Trophoblast cell (in vitro differentiated cells and primary cell): ENCODE results near the gene PCDHGA3.
"Not testable (repeated sequence)": the region's sequence is repeated elsewhere in the genome, so short reads cannot be mapped to it uniquely, and the experiment has no call there.

ENCODE experiments used
- DNase-seq, 2 donors: peaks; one replicate each; pipeline ENCODE4 v3.0.0-alpha.2; 2016
- H2AFZ ChIP-seq: 2 replicates; pipeline ENCODE4 v1.6.1; 2013; ENCODE audit warnings: low read length, moderate library complexity, mild to moderate bottlenecking; ENCODE audit not compliant: insufficient read depth, poor library complexity
- H2AK5ac ChIP-seq: 2 replicates; pipeline ENCODE4 v1.6.1; 2013; ENCODE audit warnings: mild to moderate bottlenecking, low read length
- H2BK120ac ChIP-seq: 2 replicates; pipeline ENCODE4 v1.6.1; 2013; ENCODE audit warnings: low read length, mild to moderate bottlenecking, moderate library complexity; ENCODE audit not compliant: insufficient read depth, poor library complexity
- H2BK12ac ChIP-seq: 2 replicates; pipeline ENCODE4 v1.6.1; 2013; ENCODE audit warnings: mild to moderate bottlenecking, low read length, moderate library complexity
- H2BK5ac ChIP-seq: 2 replicates; pipeline ENCODE4 v1.6.1; 2013; ENCODE audit warnings: low read length, low read depth, moderate library complexity, mild to moderate bottlenecking; ENCODE audit not compliant: poor library complexity
- H3K14ac ChIP-seq: 2 replicates; pipeline ENCODE4 v1.6.1; 2013; ENCODE audit warnings: mild to moderate bottlenecking, low read length
- H3K18ac ChIP-seq: 2 replicates; pipeline ENCODE4 v1.6.1; 2013; ENCODE audit warnings: mild to moderate bottlenecking, low read length
- H3K23ac ChIP-seq: 2 replicates; pipeline ENCODE4 v1.6.1; 2013; ENCODE audit warnings: low read length
- H3K27ac ChIP-seq: 2 replicates; pipeline ENCODE4 v1.5.1; 2013; ENCODE audit warnings: low read depth, mild to moderate bottlenecking, inconsistent platforms, low read length, moderate library complexity
- H3K27me3 ChIP-seq: 2 replicates; pipeline ENCODE4 v1.6.1; 2013; ENCODE audit warnings: inconsistent platforms, mild to moderate bottlenecking, low read length, moderate library complexity; ENCODE audit not compliant: insufficient read depth
- H3K36me3 ChIP-seq, 2 experiments: 1 replicate in 1 of 2; 2 replicates in 1 of 2; pipeline ENCODE4 v1.6.1; 2013; ENCODE audit warnings: low read length in 2 of 2, mild to moderate bottlenecking in 2 of 2, moderate library complexity in 1 of 2; ENCODE audit not compliant: insufficient read depth in 2 of 2, control insufficient read depth in 1 of 2
- H3K4ac ChIP-seq: 2 replicates; pipeline ENCODE4 v1.6.1; 2013; ENCODE audit warnings: low read depth, mild to moderate bottlenecking, low read length, moderate library complexity
- H3K4me1 ChIP-seq, 2 experiments: 1 replicate in 1 of 2; 2 replicates in 1 of 2; pipeline ENCODE4 v1.6.1; 2013; ENCODE audit warnings: low read length in 2 of 2, mild to moderate bottlenecking in 2 of 2, moderate library complexity in 1 of 2; ENCODE audit not compliant: insufficient read depth in 2 of 2, control insufficient read depth in 1 of 2
- H3K4me2 ChIP-seq: 2 replicates; pipeline ENCODE4 v1.6.1; 2013; ENCODE audit warnings: inconsistent platforms, mild to moderate bottlenecking, low read length, moderate library complexity
- H3K4me3 ChIP-seq: 2 replicates; pipeline ENCODE4 v1.5.1; 2013; ENCODE audit warnings: mild to moderate bottlenecking, low read depth, low read length, inconsistent platforms
- H3K79me1 ChIP-seq: one replicate; pipeline ENCODE4 v1.6.1; 2013; ENCODE audit warnings: low read length
- H3K79me2 ChIP-seq: 2 replicates; pipeline ENCODE4 v1.6.1; 2013; ENCODE audit warnings: low read length, mild to moderate bottlenecking; ENCODE audit not compliant: control insufficient read depth, insufficient read depth, poor library complexity
- H3K9ac ChIP-seq: 2 replicates; pipeline ENCODE4 v1.6.1; 2013; ENCODE audit warnings: mild to moderate bottlenecking, low read length
- H3K9me3 ChIP-seq: 2 replicates; pipeline ENCODE4 v1.6.1; 2013; ENCODE audit warnings: low read depth, mild to moderate bottlenecking, control low read depth, inconsistent platforms, low read length; ENCODE audit not compliant: insufficient read depth
- H4K12ac ChIP-seq: 2 replicates; pipeline ENCODE4 v1.6.1; 2013; ENCODE audit warnings: low read depth, mild to moderate bottlenecking, low read length, moderate library complexity
- H4K8ac ChIP-seq: 2 replicates; pipeline ENCODE4 v1.6.1; 2013; ENCODE audit warnings: low read depth, mild to moderate bottlenecking, low read length, moderate library complexity
- H4K91ac ChIP-seq: one replicate; pipeline ENCODE4 v1.6.1; 2013; ENCODE audit warnings: low read depth, mild to moderate bottlenecking, low read length, moderate library complexity
- WGBS: extraction: QIAGEN DNeasy Blood & Tissue Kit; methylation state at CpG from one replicate; pipeline ENCODE4 v1.1.7; 2013; ENCODE audit warnings: missing lambda C conversion rate; ENCODE audit not compliant: insufficient read length, insufficient coverage; ENCODE audit errors: extremely low coverage; 5-methylcytosine and 5-hydroxymethylcytosine counted together

The PCDHGA3 gene

GRCh38 chr5:141342773-141343172, 856 bp upstream of the PCDHGA3 start:
- Histone ChIP-seq H3K4me1 (no peaks in the 10 kb centered on the region), H3K9ac (no peak overlapping the region), H3K4ac (no peak overlapping the region), H3K4me2 (no peak overlapping the region), H3K79me1 (no peaks in the 10 kb centered on the region), H3K23ac (no peak overlapping the region), H3K27me3 (no peaks in the 10 kb centered on the region), H3K18ac (no peak overlapping the region), H2BK120ac (no peak overlapping the region), H3K36me3 (no peaks in the 10 kb centered on the region), H2AFZ (no peak overlapping the region), H2AK5ac (no peak overlapping the region), H4K91ac (no peak overlapping the region), H3K27ac (no peak overlapping the region), H4K8ac (no peak overlapping the region), H3K79me2 (no peaks in the 10 kb centered on the region), H3K9me3 (peaks cover 25% of the 10 kb centered on the region), H4K12ac (no peak overlapping the region), H2BK5ac (no peak overlapping the region), H2BK12ac (no peak overlapping the region), H3K14ac (no peak overlapping the region), H3K4me3 (no peak overlapping the region)
- no peak for DNase-seq
- WGBS = no CpG with 5 or more reads among the region's 1 CpG

- Histone ChIP-seq H2AFZ (no peak overlapping the region), H3K27me3 (no peaks in the 10 kb centered on the region), H2BK120ac (no peak overlapping the region), H3K79me2 (no peaks in the 10 kb centered on the region), H3K18ac (no peak overlapping the region), H3K4me3 (no peak overlapping the region), H3K9ac (no peak overlapping the region), H2AK5ac (no peak overlapping the region), H2BK5ac (no peak overlapping the region), H3K4me2 (no peak overlapping the region), H3K9me3 (peaks cover 21% of the 10 kb centered on the region), H3K36me3 (no peaks in the 10 kb centered on the region), H4K91ac (no peak overlapping the region), H4K8ac (no peak overlapping the region), H4K12ac (no peak overlapping the region), H2BK12ac (no peak overlapping the region), H3K27ac (no peak overlapping the region), H3K4ac (no peak overlapping the region), H3K79me1 (no peaks in the 10 kb centered on the region), H3K4me1 (no peaks in the 10 kb centered on the region), H3K14ac (no peak overlapping the region), H3K23ac (no peak overlapping the region)
- no peak for DNase-seq
- no CpG with 5 or more reads among the region's 31 CpGs for WGBS
Observed at GRCh38 chr5:141343953-141344463, 379 bp downstream of the PCDHGA3 start.

- Histone ChIP-seq H3K4ac (no peak overlapping the region), H2BK120ac (no peak overlapping the region), H3K23ac (no peak overlapping the region), H3K9ac (no peak overlapping the region), H3K9me3 (peaks cover 14% of the 10 kb centered on the region), H3K4me2 (no peak overlapping the region), H3K27ac (no peak overlapping the region), H3K27me3 (no peaks in the 10 kb centered on the region), H3K4me1 (no peaks in the 10 kb centered on the region), H2BK5ac (no peak overlapping the region), H3K79me2 (no peaks in the 10 kb centered on the region), H3K36me3 (peaks cover 0 to 2% of the 10 kb centered on the region in 2 experiments), H2AK5ac (no peak overlapping the region), H4K12ac (no peak overlapping the region), H3K79me1 (no peaks in the 10 kb centered on the region), H3K4me3 (peak overlapping the region; percentile 44), H4K8ac (no peak overlapping the region), H2AFZ (no peak overlapping the region), H3K14ac (no peak overlapping the region), H2BK12ac (no peak overlapping the region), H3K18ac (no peak overlapping the region), H4K91ac (no peak overlapping the region)
- WGBS = no CpG with 5 or more reads among the region's 20 CpGs
- DNase-seq = no peak
Observed at GRCh38 chr5:141345327-141345726, 1.7 kb downstream of the PCDHGA3 start.

- not testable (repeated sequence) for H3K27me3 ChIP-seq, H2BK12ac ChIP-seq, H2AFZ ChIP-seq, H3K4me1 ChIP-seq, H3K18ac ChIP-seq, H4K12ac ChIP-seq, H3K79me2 ChIP-seq, H3K4me2 ChIP-seq, H4K91ac ChIP-seq, H3K4ac ChIP-seq, H3K27ac ChIP-seq, H3K4me3 ChIP-seq, H2BK120ac ChIP-seq, H3K79me1 ChIP-seq, H2BK5ac ChIP-seq, DNase-seq, H2AK5ac ChIP-seq, H3K9ac ChIP-seq, H3K14ac ChIP-seq, H4K8ac ChIP-seq, H3K23ac ChIP-seq, H3K36me3 ChIP-seq
- H3K9me3 ChIP-seq = peaks cover 14% of the 10 kb centered on the region
- no CpG with 5 or more reads among the region's 35 CpGs for WGBS
Observed at GRCh38 chr5:141346017-141346416, 2.4 kb downstream of the PCDHGA3 start.
